HFFc6 (cell line): Measurements from ENCODE around the gene GPC6. TPM values are rescaled to one million over a fixed set of nuclear protein-coding genes. Genes with fewer than 3 reads are reported as not detected.

ENCODE experiments used
- DNase-seq: peaks from one replicate; pipeline ENCODE4 v3.0.0-alpha.2; 2018
- H3K27ac Mint-ChIP-seq: 2 replicates; pipeline ENCODE4 v1.8.0; 2020; ENCODE audit warnings: mild to moderate bottlenecking, mixed read lengths
- H3K27me3 Mint-ChIP-seq: 2 replicates; pipeline ENCODE4 v1.8.0; 2021; ENCODE audit warnings: mild to moderate bottlenecking, moderate library complexity, mixed read lengths; ENCODE audit not compliant: insufficient read depth
- H3K36me3 Mint-ChIP-seq: 2 replicates; pipeline ENCODE4 v1.8.0; 2021; ENCODE audit warnings: low read depth, mixed read lengths
- H3K4me1 Mint-ChIP-seq: 2 replicates; pipeline ENCODE4 v1.8.0; 2020; ENCODE audit warnings: low read depth, mixed read lengths
- H3K4me3 Mint-ChIP-seq: 2 replicates; pipeline ENCODE4 v1.8.0; 2020; ENCODE audit warnings: mild to moderate bottlenecking, moderate library complexity, mixed read lengths
- H3K9me3 Mint-ChIP-seq: 2 replicates; pipeline ENCODE4 v1.8.0; 2020; ENCODE audit warnings: mild to moderate bottlenecking, mixed read lengths
- CTCF ChIP-seq: fragments of 200-600 bp; sonication (generic); IDR thresholded peaks from 2 replicates; pipeline ENCODE4 v1.5.0; 2021; ENCODE audit warnings: antibody characterized with exemption, mild to moderate bottlenecking
- total RNA-seq, 6 experiments: library from RNA; stranded (reverse); fragmentation: NEBNext Ultra II Directional; extraction: Animal tissue kit (Norgen Biotek cat#: 25700); gene quantifications; 2 replicates in 1 of 6; 3 replicates in 5 of 6; pipeline ENCODE4 v1.2.3, GENCODE V29; 2021

The GPC6 gene
- total RNA-seq, 6 experiments from 2014 or later = 3.0 to 5.3 (median 4.4) TPM

GRCh38 chr13:93624311-93624777 is 397.7 kb downstream of the GPC6 start:
- no peak overlapping the region for H3K27ac Mint-ChIP-seq
- no peaks in the 10 kb centered on the region for H3K4me1 Mint-ChIP-seq
- H3K4me3 Mint-ChIP-seq = no peak overlapping the region
- TF ChIP-seq CTCF = no peak
- H3K27me3 Mint-ChIP-seq = no peaks in the 10 kb centered on the region
- DNase-seq = no peak
- H3K36me3 Mint-ChIP-seq = no peaks in the 10 kb centered on the region
- no peaks in the 10 kb centered on the region for H3K9me3 Mint-ChIP-seq

- H3K36me3 Mint-ChIP-seq = no peaks in the 10 kb centered on the region
- H3K9me3 Mint-ChIP-seq = no peaks in the 10 kb centered on the region
- H3K27ac Mint-ChIP-seq = no peak overlapping the region
- no peaks in the 10 kb centered on the region for H3K4me1 Mint-ChIP-seq
- no peak overlapping the region for H3K4me3 Mint-ChIP-seq
- H3K27me3 Mint-ChIP-seq = no peaks in the 10 kb centered on the region
- no peak for DNase-seq
- TF ChIP-seq CTCF = no peak
Observed at GRCh38 chr13:93625536-93625935, 398.9 kb downstream of the GPC6 start.

GRCh38 chr13:93628136-93628797 is 401.7 kb downstream of the GPC6 start:
- no peak for DNase-seq
- H3K4me3 Mint-ChIP-seq = no peak overlapping the region
- H3K9me3 Mint-ChIP-seq = no peaks in the 10 kb centered on the region
- TF ChIP-seq CTCF = no peak
- peaks cover 1% of the 10 kb centered on the region; the same call in 1 of the 2 replicates for H3K27me3 Mint-ChIP-seq
- no peaks in the 10 kb centered on the region for H3K4me1 Mint-ChIP-seq
- no peaks in the 10 kb centered on the region for H3K36me3 Mint-ChIP-seq
- H3K27ac Mint-ChIP-seq = no peak overlapping the region

- no peak overlapping the region for H3K4me3 Mint-ChIP-seq
- H3K36me3 Mint-ChIP-seq = no peaks in the 10 kb centered on the region
- no peaks in the 10 kb centered on the region for H3K4me1 Mint-ChIP-seq
- H3K27me3 Mint-ChIP-seq = peaks cover 1% of the 10 kb centered on the region
- no peaks in the 10 kb centered on the region for H3K9me3 Mint-ChIP-seq
- no peak for TF ChIP-seq CTCF
- peak; percentile 1 for DNase-seq
- no peak overlapping the region for H3K27ac Mint-ChIP-seq
Observed at GRCh38 chr13:93635616-93636032, 409.0 kb downstream of the GPC6 start.

- no peaks in the 10 kb centered on the region for H3K9me3 Mint-ChIP-seq
- H3K27ac Mint-ChIP-seq = no peak overlapping the region
- no peak overlapping the region for H3K4me3 Mint-ChIP-seq
Observed at GRCh38 chr13:93637852-93638251, 411.2 kb downstream of the GPC6 start.

More at GRCh38 chr13:93637852-93638251, 411.2 kb downstream of the GPC6 start:
- no peak for TF ChIP-seq CTCF
- H3K4me1 Mint-ChIP-seq = no peaks in the 10 kb centered on the region
- no peaks in the 10 kb centered on the region for H3K36me3 Mint-ChIP-seq
- H3K27me3 Mint-ChIP-seq = no peaks in the 10 kb centered on the region; the same call in 1 of the 2 replicates
- DNase-seq = no peak
